ENCODE measurements around the gene RPS8. TPM values are rescaled to one million over a fixed set of nuclear protein-coding genes. Genes with fewer than 3 reads are reported as not detected.
"Not testable (repeated sequence)": the region's sequence is repeated elsewhere in the genome, so short reads cannot be mapped to it uniquely, and the experiment has no call there.

RPS8 gene
- total and polyA plus RNA-seq, 9 donors: 3,305 to 10,301 (median 5,328) TPM

DNA sequence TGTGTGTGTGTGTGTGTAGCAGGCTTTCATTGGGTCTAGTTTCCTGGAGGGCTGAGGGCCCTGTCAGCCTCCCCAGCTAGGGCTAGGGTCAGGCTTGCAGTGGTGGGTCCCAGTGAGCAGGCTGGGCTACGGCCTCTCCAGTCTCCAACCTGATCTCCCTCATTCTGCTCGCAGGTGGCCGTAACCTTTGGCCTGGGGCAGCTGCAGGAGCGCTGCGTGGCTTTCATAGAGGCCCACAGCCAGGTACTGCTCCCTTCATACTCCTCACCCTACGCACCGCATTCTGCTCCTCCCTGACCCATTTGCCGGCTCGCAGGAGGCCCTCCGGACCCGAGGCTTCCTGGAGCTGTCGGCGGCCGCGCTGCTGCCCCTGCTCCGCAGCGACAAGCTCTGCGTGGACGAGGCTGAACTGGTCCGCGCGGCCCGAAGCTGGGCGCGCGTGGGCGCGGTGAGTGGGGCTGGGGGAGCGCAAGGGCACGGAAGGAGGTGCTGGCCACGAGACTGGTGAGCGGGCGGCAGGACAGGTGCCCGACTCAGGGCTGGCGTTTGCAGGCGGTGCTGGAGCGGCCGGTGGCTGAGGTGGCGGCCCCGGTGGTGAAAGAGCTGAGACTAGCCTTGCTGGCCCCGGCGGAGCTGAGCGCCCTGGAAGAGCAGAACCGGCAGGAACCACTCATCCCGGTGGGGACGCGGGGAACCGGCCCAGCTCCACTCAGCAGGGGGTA lies 37.6 kb downstream of the RPS8 start:
- Histone ChIP-seq H3K4me3 (peak overlapping the region; percentile 37), H3K36me3 (no peaks in the 10 kb centered on the region), H3K4me1 (ENCODE audit: insufficient read depth) (peaks cover 29% of the 10 kb centered on the region), H3K27ac (peak overlapping the region; percentile 57 to 75), H3K9me3 (no peaks in the 10 kb centered on the region), H3K27me3 (no peaks in the 10 kb centered on the region)
- TF ChIP-seq CTCF (IDR thresholded peaks at IDR 0.05) (no peak), EP300 (IDR thresholded peaks at IDR 0.05) (no peak), POLR2A (IDR thresholded peaks at IDR 0.05) (no peak)
- 60 to 66% (median 65%) methylated on average over 44 to 48 of the region's 48 CpGs for WGBS, 3 donors
- peak in 4 of 5 donors; percentile 44 to 61 (median 58) for DNase-seq
- intact Hi-C loops (cut with DNase I): no loop called here

DNA sequence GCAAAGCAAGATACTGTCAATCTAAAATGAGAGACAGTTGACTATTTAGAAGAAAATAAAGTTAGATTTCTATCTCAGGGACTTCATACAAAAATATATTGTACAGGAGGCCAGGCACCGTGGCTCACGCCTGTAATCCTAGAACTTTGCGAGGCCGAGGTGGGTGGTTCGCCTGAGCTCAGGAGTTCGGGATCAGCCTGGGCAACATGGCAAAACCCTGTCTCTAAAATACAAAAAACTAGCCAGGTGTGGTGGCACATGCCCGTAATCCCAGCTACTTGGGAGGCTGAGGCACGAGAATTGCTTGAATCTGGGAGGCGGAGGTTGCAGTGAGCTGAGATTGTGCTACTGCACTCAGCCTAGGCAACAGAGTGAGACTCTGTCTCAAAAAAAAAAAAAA lies 40.6 kb downstream of the RPS8 start:
- H3K4me3 ChIP-seq; H3K9me3 ChIP-seq; intact Hi-C loops (cut with DNase I); H3K4me1 ChIP-seq (ENCODE audit: insufficient read depth); H3K27me3 ChIP-seq; H3K27ac ChIP-seq; H3K36me3 ChIP-seq: not testable (repeated sequence)
- DNase-seq: peak in 3 of 5 donors; percentile 17 to 28 (median 23)
- WGBS, 3 donors: 87 to 98% (median 96%) methylated on average over 9 of the region's 9 CpGs

- Histone ChIP-seq H3K4me1 (ENCODE audit: insufficient read depth) (peaks cover 5% of the 10 kb centered on the region), H3K36me3 (no peaks in the 10 kb centered on the region), H3K4me3 (no peak overlapping the region), H3K27me3 (no peaks in the 10 kb centered on the region), H3K27ac (no peak overlapping the region), H3K9me3 (no peaks in the 10 kb centered on the region)
- TF ChIP-seq EP300 (IDR thresholded peaks at IDR 0.05): no peak
- TF ChIP-seq CTCF (IDR thresholded peaks at IDR 0.05): no peak
- TF ChIP-seq POLR2A (IDR thresholded peaks at IDR 0.05): no peak
- no peak for DNase-seq
- 71 to 85% (median 81%) methylated on average over 2 of the region's 2 CpGs for WGBS, 3 donors
- intact Hi-C loops (cut with DNase I): no loop called here
These were observed 42.0 kb downstream of the RPS8 start for GRCh38 chr1:44817307-44817706.

DNA sequence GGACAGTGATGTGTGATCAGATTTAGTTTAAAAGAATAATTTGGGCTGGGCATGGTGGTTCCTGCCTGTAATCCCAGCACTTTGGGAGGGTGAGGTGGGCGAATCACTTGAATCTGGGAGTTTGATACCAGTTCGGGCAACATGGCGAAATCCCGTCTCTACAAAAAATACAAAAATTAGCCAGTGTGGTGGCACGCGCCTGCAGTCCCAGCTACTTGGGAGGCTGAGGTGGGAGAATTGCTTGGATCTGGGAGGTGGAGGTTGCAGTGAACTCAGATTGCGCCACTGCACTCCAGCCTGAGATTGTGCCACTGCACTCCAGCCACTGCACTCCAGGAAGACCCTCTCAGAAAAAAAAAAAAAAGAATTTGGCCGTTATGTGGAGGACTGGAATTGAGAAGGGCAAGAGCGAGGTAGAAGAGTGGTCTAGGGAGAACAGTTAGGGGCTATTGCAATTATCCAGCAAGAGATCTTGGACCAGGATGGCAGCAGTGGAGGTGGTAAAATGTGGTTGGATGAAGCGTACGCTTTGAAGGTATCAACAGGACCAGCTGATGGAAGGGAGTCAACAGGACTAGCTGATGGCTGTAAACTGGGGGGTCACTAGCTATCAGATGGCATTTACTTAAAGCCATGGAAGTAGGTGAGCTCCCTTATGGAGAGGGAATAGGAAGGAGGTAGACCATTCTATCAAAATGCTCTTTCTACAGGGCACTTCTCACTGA lies 42.6 kb downstream of the RPS8 start:
- Histone ChIP-seq H3K9me3 (no peaks in the 10 kb centered on the region), H3K27me3 (no peaks in the 10 kb centered on the region), H3K27ac (no peak overlapping the region), H3K36me3 (no peaks in the 10 kb centered on the region), H3K4me1 (ENCODE audit: insufficient read depth) (peaks cover 5% of the 10 kb centered on the region), H3K4me3 (no peak overlapping the region)
- intact Hi-C loops (cut with DNase I): no loop called here
- WGBS, 3 donors: 91 to 96% (median 94%) methylated on average over 11 of the region's 11 CpGs
- no peak for TF ChIP-seq EP300 (IDR thresholded peaks at IDR 0.05)
- no peak for TF ChIP-seq POLR2A (IDR thresholded peaks at IDR 0.05)
- no peak for TF ChIP-seq CTCF (IDR thresholded peaks at IDR 0.05)
- peak in 3 of 5 donors; percentile 6 to 29 (median 12) for DNase-seq

GRCh38 chr1:44819196-44819607 lies 43.9 kb downstream of the RPS8 start:
- DNase-seq: peak in 2 of 5 donors; percentile 16 to 30
- peak overlapping the region; percentile 51 for H3K4me3 ChIP-seq
- peak overlapping the region; percentile 62 to 93 for H3K27ac ChIP-seq
- H3K4me1 ChIP-seq (ENCODE audit: insufficient read depth): peaks cover 3% of the 10 kb centered on the region
- no peak for TF ChIP-seq CTCF (IDR thresholded peaks at IDR 0.05)
- no peak for TF ChIP-seq EP300 (IDR thresholded peaks at IDR 0.05)
- TF ChIP-seq POLR2A (IDR thresholded peaks at IDR 0.05): no peak
- H3K36me3 ChIP-seq: no peaks in the 10 kb centered on the region
- intact Hi-C loops (cut with DNase I): no loop called here
- H3K9me3 ChIP-seq: no peaks in the 10 kb centered on the region
- H3K27me3 ChIP-seq: no peaks in the 10 kb centered on the region
- WGBS, 3 donors: 8 to 28% (median 10%) methylated on average over 13 of the region's 13 CpGs
